GM04503 (cell line): ENCODE data around the gene PTN.
"Not testable (repeated sequence)": the region's sequence is repeated elsewhere in the genome, so short reads cannot be mapped to it uniquely, and the experiment has no call there.

Experiments
- DNase-seq: peaks from one replicate; pipeline ENCODE4 v3.0.0-alpha.2; 2012; ENCODE audit warnings: low read depth

Gene PTN

DNA sequence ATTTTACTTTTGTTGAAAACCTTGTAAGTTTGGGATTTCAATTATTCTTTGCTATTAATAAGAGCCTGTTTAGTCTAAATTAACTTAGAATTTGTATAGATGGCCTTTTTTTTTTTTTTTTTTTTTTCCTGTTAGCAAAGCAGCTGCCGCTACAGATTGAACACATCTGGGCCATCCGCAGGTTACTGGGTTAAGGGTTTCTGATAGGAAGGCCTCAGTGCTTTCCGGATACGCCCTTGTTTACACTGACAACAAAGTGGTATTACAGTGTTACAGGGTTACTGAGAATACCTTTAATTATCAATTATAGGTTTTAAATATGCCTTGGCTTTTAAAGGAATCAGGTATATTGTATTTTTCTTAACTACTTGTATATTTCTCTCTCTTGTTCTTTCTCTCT lies 76.8 kb downstream of the PTN start:
- no peak for DNase-seq

DNA sequence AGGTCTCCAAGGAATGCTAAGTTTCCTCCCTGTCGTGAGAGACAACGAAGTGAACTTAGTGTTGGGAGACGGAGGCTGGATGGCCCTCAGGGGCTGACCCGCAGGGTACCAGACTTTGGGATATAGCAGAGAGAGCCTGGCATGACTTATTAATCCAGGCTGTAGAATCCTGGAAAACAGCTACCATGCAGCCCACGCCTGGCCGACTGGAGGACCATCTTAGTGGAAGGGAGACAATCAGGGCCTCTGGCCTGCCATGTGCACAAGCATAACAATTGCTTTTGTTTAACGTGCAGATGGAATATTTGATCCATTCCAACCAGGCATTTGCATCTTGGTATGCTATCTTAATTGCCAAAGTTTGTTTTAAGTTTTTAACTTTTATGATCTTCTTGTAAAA lies 78.1 kb downstream of the PTN start:
- not testable (repeated sequence) for DNase-seq

DNA sequence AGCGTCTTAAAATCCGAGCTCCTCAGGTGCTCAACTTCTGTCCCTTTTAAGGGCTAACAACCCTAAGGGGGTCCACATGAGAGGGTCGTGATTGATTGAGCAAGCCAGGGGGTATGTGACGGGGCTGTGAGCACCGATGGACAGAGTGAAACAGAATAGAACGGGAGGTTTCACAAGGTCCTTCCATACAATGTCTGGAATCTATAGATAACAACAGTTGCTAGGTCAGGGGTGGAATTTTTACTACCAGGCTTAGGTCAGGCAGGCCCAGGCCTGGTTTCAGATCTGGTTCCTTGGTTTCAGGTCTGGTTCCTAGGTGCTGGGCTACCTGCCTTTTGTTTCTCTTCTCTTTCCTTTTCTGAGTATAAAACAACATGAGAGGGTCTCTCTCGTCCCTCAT lies 80.9 kb downstream of the PTN start:
- no peak for DNase-seq

DNA sequence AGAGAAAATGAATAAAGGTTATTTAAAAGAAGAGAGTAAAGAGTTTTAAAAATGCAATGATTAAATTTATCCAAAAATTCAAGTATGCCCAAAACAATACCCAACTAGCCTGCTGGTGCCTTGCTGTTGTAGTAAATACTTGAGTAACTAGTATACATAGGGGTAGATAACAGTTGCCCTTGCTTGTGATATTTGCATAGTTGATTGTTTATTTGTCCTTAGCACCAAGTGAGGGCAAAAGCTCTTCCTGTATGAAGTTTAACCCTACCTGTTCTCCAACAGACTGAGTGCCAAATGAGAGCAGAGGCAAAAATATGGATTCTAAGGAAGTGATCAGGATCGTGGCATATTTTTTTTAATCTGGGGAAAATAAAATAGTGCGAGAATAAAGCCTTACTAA lies 85.0 kb downstream of the PTN start:
- no peak for DNase-seq

DNA sequence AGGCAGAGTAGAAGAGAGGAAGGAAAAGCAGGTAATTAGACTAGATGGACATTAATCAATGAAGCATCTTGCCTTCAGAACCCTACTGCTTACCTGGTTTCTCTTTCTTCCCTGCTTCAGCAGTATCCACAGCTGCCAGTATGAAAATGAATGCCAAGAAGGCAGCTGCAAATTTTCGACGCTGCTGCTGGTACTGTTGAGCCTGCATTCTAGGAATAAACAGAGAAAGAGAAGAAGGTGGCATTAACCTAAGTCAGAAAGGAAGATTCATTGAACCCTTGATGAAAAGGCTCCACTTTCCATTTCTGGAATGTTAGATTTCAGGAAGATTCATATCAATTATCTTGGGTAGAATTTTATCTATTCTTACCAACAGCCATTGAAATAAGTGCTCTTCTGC lies 88.8 kb downstream of the PTN start:
- DNase-seq: no peak

DNA sequence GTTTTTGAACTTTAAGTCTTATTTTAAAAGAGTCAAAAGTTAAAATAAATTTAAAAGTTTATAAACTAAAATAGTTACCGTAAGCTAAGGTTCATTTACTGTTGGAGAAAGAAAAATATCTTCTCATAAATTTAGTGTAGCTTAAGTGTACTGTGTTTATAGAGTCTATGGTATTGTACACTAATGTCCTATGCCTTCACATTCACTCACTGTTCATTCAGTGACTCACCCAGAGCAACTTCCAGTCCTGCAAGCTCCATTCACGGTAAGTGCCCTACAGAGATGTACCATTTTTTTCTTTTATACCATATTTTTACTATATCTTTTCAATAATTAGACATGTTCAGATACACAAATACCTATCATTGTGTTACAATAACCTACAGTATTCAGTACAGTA lies 97.6 kb downstream of the PTN start:
- no peak for DNase-seq

DNA sequence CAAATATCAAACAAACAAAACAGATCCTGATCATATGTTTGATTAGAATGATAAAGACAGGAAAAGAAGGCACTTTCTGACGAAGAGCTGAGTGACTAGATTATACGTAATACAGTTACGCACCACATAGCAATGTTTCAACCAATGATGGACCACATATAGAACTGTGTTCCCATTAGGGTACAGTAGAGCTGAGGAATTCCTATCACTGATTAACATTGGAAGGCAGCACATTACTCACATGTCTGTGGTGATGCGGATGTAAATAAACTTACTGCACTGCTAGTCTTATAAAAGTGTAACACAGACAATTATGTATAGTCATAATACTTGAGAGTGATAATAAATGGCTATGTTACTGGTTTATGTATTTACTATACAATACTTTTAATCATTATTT lies 98.3 kb downstream of the PTN start:
- DNase-seq: no peak

DNA sequence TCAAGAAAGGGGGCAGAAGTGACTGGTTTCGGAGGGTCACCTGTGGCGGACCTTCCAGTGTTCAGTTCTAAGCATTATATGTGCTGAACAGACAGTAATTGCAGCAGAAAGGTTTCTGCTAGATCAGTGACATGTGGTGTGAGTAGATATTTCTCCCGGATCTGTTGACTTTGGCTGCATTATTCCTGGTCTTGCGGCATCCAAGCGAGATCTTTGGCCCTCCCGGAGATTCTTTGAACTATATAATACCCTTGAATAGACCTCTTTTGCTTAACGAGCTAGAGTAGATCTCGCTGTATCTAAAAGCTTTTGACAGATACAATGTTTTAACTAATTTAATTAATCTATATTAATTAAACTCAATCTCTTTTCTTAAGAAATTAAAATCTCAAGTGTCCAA lies 99.8 kb downstream of the PTN start:
- no peak for DNase-seq

DNA sequence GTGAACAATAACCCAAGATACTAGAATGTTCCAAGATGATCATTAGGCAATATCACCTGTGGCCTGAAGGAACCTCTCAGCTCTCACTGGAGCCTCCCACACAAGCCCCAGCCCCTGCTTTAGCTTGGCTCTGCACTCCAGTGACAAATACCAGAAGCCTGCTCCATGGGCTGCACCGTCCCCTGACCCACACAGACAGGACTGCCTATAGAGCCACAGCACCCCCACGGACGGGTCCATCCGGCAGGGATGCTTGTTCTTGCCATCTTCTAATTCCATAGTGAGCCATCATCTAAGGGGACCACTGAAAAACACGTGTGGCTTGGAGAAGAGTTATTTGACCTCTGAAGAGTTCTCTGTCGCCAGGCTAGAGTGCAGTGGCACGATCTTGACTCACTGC lies 100.9 kb downstream of the PTN start:
- no peak for DNase-seq

DNA sequence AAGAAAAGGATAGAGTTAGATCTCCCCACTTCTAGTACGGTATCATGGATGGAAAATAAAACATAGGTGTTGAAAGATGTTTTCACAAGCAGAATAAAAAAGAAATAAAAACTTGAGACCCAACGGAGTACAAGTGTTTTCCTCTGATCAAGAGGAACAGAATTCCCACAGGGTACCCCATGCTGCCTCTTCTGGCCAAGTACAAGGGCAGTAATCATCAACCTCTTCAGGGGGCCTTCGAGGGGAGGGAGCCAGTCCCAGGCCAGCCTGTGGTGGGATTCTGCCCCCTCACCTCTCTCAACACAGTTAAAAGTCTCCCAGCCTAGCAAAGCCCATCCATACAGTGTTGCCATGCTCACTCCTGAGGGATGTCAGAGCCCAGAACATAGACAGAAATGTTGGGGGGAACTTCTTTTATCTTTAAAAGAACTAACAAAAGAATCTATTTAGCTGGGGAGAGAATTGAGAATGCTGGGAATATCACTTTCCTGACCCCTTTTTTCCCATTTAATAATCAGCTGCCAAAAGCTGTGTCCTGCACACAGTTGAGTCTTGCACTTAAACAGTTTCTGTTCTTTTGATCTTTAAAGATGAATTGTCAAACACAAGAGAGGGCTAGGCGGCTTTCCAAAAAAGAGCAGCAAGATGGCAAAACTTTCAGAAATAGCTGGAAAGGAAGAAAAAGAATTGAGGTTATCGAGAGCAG lies 101.7 kb downstream of the PTN start:
- DNase-seq: no peak

DNA sequence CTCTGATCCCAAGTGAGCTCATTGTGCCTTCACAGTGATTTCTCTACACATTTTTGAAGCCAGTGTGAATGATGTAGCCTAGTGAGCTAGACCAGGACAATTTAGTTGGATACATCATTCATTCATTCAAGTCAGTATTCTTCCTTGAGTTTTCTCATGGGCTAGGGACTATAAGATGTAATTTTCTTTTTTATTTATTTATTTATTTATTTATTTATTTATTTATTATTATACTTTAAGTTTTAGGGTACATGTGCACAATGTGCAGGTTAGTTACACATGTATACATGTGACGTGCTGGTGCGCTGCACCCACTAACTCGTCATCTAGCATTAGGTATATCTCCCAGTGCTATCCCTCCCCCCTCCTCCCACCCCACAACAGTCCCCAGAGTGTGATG lies 104.3 kb downstream of the PTN start:
- not testable (repeated sequence) for DNase-seq

DNA sequence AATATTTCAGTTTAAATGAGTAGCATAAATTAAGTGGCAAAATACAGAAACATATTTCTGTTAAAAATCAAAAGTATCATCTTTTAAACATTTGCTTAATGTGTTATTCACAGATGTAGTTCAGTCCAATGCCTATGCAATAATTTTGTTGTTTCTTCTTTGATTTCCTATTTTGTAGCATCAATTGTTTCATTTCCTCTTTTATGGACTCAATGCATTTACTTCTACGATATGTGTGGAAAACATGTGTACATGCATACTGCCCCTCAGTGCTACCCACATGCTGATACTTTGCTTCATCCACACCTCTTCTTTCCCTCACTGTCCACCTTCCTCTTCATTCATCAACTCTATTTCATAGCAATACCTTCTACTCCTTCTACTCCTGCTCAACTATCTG lies 108.1 kb downstream of the PTN start:
- DNase-seq: no peak

DNA sequence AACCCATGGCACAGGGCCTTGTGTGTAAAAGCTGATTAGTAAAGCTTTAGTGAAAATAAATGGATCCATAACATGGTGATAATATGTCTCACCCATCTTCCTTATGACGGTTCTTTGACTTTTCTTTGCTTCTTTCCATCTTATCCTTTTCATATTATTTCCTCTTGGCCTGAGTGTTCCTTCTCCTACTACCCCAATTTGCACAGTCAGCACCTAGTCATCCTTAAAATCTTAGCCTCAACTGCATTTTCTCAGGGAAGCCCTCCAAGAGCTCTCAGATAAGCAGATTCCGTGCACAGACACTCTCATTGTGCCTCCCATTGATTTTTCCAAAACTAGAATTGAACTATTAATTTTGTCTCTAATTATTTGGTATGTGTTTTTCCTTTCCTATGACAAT lies 112.4 kb downstream of the PTN start:
- no peak for DNase-seq

DNA sequence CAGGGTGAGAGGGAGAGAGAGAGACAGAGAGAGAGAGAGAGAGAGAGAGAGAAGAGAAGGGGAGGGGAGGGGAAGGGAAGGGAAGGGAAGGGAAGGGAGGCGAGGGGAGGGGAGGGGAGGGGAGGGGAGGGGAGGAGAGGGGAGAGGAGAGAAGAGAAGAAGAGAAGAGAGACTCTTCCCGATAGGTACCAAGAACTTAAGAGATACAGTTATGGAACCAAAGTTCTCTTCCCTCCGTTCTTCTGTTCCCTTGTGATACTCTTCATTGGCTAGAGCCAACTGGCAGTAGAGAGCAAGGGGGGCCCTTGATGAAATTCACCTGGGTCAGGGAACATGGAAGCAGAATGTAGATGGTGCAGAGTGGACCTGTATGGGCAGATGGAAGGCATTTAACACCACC lies 122.1 kb downstream of the PTN start:
- DNase-seq: no peak

DNA sequence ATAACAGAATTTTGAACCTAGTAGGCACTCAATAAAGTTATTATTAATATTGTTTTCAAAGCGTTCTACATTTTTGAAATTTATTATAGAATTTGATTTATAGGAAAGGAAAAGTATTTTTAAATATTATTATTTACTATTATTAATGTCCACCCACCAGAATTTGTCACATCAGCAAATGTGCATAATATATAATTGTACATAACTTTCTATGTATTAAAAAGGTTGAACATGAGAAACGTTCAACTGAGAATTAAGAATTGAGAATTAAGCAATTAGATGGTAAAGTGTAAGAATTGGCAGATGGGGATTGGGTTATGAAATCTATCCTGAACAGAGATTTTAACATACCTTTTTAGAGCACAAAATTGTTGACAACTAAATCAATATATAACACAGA lies 129.8 kb downstream of the PTN start:
- DNase-seq: no peak

DNA sequence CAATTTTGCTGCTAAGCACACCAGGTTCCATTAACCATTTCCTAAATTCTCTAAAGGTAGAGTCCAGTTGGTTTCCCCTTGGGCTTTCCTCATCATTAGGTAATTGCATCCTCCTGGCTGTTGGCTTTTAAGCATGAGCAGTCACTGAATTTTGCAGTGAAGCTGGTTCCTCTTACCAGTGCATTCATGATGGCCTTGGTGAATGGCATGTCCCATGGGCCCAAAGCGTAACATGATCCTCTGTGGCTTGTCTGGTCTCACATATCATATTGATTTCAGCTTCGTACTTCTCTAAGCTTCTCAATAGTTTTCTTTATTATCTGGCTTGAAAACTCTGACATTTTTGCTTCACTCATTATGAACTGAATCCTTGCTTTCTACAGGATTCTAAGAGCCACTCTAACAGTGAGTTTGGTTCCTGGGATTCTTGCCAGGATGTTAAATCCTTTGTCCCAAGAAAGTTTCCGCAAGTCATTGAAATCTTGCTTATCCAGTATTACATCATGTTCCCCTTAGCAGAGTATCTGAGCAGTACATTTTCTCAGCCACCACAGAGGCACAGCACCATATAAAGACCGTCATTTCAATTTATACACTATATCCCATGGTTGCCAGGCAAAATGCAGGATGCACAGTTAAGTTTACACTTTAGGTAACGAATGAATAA lies 134.2 kb downstream of the PTN start:
- DNase-seq: no peak

DNA sequence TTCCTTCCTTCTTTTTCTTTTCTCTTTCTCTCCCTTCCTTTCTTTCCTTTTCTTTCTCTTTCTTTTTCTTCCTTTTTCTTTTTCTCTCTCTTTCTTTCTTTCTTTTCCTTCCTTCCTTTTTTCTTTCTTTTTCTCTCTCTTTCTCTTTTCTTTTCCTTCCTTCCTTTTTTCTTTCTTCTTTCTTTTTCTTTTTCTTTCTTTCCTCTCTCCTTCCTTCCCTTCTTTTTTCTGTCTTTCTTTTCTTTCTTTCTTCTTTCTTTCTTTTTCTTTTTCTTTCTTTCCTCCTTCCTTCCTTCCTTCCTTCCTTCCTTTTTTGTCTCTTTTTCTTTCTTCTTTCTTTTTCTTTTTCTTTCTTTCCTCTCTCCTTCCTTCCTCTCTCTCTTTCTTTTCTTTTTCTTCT lies 136.8 kb downstream of the PTN start:
- DNase-seq: no peak

DNA sequence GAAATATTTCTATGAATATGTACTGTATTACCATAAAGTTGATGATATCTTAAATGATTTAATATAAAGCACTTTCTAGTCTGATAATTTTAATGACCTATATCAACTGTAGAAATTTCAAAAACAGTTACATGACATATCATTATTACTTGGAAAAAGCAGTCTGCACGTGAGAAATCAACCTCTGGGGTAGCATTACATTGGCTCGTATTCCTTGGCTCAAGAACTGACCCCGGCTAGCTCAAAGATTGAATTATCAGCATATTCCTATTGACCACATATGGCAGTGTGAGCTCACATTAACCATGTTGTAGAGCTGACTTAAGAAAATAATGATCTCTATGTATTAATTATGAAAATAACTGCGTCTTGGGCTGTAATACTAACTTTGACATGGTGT lies 139.3 kb downstream of the PTN start:
- DNase-seq: no peak

DNA sequence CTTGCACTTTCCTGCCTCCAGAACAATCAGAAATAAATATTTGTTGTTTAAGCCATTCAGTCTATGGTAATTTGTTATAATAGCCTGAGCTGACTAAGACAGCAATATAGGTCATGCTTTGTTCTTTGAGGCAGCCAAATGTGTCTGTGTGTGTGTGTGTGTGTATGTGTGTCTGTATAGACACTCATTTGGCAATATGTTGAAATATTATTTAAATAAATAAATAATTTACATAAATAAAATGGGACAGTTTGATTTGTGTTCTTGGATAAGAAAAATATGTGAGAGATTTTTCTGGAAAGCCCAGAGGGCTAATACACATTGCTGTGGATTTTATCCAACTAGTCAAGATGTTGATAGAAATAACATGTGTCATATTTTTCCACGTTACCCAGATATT lies 140.2 kb downstream of the PTN start:
- DNase-seq: no peak

DNA sequence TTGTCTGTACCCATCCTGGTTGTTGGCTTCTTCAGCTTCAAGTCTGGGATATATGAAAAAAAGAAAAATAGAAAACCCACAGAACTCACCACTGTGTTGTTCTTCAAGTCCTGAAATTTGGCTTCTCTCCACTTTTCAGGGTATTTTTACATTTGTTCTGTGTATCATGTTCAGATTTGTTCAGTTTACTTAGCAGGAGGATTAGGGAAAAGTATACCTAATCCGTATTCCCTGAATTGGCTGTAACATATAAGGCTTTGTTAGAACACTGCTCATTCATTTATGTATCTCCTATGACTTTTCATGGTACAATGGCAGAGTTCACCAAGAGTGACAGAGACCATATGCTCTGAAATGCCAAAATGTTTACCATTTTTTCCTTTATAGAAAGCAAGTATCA lies 146.9 kb downstream of the PTN start:
- no peak for DNase-seq

DNA sequence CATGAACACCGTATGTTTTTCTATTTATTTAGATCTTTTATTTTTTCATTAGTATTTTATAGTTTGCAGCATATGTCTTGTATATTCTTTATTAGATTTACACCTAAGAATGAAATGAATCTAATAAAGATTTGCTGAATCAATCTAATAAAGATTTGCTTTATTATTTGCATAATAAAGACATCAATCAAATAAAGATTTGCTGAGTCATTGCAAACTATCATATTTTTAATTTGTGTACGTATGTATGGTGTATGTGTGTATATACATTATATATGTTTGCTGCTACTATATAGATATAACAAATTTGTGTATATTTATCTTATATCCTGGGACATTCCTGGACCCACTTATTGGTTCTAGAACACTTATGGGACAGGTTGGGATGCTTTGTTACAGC lies 147.5 kb downstream of the PTN start:
- no peak for DNase-seq

DNA sequence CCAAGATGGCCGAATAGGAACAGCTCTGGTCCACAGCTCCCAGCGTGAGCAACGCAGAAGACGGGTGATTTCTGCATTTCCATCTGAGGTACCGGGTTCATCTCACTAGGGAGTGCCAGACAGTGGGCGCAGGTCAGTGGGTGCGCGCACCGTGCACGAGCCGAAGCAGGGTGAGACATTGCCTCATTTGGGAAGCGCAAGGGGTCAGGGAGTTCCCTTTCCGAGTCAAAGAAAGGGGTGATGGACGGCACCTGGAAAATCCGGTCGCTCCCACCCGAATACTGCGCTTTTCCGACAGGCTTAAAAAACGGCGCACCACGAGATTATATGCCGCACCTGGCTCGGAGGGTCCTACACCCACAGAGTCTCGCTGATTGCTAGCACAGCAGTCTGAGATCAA lies 161.9 kb downstream of the PTN start:
- DNase-seq: not testable (repeated sequence)
